GM18505 (cell line): Measurements from ENCODE around the gene RBM28.

Source experiments
- ATAC-seq: cut with Tn5 transposase; IDR thresholded peaks from one replicate; pipeline ENCODE4 v1.9.1; 2021; ENCODE audit not compliant: unreplicated experiment
- POLR2A ChIP-seq: IDR thresholded peaks from 4 replicates; pipeline ENCODE4 v1.6.1; 2011; ENCODE audit warnings: borderline replicate concordance; ENCODE audit not compliant: insufficient read depth, insufficient read length; ENCODE audit errors: extremely low read depth

Gene RBM28

DNA sequence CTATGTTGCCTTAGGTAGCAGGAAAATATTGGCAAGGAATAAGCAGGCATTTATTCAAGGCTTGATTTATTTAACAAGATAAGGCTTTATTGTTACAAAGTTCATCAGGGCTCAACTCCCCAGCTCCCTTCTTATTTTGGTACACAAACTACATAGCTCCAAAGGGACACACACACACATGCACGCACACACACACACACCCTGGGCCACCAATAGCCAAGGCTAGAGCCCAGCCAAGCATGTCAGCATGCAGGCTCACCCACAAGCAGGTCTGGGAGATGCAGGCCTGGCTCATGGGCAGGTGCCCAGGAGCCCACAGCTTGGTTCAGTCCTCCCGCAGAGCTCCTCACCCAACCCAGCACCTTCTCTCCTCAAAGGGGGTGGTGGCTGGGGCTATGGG, 79.2 kb downstream of the RBM28 start:
- TF ChIP-seq POLR2A: no peak
- no peak for ATAC-seq

DNA sequence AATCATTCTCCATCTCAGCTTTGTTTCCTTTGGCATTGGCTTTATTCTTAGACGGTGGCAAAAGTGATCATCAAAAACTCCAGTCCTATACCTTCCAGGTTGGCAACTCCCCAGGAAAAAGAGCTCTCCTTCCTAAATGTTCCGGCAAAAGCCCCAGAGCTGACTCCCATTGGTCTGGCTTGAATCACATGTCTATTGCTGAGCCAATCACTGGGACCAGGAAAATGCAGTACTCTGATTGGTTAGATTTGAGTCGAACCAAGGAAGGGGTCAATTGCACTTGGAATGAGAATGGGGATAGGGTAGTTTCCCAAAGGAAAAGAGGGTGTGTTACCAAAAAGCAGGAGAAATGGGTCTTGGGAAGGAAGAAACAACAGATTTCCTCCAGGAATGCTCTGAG, 80.3 kb downstream of the RBM28 start:
- no peak for TF ChIP-seq POLR2A
- no peak for ATAC-seq

DNA sequence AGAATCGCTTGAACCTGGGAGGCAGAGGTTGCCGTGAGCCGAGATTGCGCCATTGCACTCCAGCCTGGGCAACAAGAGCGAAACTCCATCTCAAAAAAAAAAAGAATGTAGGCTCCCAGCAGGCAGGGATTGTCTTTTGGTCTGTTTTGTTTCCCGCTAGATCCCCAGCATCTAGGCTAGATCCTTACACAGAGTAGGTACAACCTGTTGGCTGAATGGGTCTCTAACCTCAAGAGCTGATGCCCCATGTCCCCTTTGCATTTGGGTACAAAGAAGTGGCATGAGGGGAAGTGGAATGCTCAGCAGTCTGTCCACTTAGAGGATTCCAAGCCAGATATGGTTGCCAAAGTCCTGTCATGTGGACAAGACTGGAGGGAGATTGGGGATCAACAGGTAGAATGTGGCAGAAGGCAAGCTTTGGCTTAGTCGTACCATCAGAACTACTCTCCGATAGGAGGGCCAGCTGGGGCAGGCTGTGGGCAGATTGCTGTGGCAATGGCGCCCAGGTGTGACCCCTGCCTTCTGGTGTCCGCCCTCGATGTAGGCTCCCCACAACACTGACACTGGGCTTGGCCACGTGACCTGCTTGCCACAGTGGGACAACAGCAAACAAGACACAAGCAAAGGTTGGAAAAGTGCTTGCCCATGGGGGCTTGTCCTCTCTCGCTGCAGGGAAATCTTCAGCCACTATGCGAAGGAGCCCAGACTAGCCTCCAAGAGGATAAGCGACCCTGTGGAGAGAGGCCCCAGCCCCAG, 81.3 kb downstream of the RBM28 start:
- no peak for ATAC-seq
- no peak for TF ChIP-seq POLR2A

DNA sequence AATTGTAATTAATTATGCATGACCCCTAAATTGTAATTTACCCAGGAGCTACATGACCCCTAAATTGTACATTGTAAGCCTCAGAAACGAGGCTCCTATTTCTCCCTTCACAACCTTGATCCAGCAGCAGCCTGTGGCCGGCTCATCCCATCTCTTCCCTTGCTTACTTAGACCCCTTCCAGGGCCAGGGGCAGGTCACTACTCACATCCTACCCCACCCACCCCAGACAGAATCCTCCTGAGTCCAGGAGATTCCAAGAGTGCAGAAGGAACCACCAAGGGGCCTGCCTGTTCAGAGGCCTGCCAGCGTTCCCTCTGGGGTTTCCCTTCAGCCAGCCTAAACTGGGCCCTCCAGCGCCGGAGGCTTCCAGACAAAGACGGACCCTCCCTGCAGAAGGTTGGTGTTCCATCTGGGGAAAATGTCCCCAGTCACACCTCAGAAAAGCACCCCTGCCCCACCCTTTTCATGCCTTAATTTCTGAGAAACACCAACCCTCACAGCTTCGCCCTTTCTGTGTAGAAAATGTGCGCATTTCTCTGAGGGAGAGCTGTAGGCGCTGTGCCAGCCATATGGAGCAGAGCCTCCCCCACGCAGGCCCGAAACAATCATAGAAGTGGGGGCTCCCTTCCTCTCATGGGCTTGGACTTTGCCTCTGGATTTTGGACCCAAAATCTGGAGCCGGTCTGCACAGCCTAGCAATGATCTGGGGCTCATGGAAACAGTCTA, 83.5 kb downstream of the RBM28 start:
- TF ChIP-seq POLR2A: no peak
- no peak for ATAC-seq

DNA sequence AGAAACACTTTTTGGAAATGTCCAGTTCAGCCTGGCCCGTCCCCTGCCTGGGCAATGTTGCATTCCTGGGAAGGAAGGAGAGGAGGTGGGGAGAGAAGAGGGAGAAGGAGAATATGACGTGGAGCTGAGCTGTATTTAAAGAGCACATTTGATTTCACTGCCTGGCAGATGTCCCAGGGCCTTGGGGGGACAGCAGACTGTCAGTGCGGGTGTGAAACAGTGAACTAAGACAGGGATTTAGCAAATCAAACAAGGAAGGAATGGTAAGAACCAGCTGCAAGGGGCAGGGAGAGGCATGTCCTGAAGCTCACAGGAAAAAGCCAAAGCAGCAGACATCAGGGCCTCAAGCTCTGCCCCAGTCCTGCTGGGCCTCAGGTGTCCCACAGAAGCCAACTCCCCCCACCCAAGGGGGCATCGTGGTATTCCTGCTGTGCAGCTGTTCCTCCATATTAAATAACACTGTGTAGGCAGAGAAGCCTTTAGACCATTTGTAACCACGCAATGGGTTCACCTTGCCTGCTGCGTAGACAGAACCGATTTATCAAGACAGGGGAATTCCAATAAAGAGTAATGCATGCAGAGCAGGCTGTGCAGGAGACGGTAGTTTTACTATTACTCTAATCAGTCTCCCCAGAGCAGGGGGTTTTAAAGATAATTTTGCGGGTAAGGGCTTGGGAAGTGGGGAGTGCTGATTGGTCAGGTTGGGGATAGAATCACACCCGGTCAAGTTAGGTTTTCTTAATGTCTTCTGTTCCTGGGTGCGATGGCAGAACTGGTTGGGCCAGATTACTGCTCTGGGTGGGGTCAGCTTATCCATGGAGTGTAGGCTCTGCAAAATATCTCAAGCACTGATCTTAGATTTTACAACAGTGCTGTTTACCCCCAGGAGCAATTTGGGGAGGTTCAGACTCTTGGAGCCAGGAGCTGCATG, 84.3 kb downstream of the RBM28 start:
- ATAC-seq: no peak
- no peak for TF ChIP-seq POLR2A

DNA sequence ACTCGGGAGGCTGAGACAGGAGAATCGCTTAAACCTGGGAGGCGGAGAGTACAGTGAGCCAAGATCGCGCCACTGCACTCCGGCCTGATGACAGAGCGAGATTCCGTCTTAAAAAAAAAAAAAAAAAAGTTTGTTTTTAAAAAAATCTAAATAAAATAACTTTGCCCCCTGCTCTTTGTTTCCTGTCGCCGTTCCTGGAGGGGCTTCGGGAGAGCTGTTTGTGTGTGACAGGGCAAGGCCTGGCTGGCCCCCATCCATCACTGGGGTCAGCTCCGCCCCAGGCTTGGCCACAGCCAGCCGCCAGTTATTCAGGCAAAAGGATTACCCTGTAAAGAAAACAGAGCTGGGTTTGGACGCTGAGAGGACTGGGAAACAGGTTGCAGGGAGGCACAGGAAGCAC, 86.2 kb downstream of the RBM28 start:
- ATAC-seq: no peak

DNA sequence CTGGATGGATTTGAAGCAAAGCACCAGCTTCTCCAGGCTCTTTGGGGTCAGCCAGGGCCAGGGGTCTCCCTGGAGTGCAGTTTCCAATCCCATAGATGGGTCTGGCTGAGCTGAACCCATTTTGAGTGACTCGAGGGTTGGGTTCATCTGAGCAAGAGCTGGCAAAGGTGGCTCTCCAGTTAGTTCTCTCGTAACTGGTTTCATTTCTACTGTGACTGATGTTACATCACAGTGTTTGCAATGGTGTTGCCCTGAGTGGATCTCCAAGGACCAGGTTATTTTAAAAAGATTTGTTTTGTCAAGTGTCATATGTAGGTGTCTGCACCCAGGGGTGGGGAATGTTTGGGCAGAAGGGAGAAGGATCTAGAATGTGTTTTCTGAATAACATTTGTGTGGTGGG, 88.4 kb downstream of the RBM28 start:
- no peak for ATAC-seq
- no peak for TF ChIP-seq POLR2A

More for the DNA sequence above, 86.2 kb downstream of the RBM28 start:
- TF ChIP-seq POLR2A: no peak

DNA sequence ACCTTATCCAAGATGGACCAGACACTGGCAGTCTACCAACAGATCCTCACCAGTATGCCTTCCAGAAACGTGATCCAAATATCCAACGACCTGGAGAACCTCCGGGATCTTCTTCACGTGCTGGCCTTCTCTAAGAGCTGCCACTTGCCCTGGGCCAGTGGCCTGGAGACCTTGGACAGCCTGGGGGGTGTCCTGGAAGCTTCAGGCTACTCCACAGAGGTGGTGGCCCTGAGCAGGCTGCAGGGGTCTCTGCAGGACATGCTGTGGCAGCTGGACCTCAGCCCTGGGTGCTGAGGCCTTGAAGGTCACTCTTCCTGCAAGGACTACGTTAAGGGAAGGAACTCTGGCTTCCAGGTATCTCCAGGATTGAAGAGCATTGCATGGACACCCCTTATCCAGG, 89.2 kb downstream of the RBM28 start:
- no peak for TF ChIP-seq POLR2A
- no peak for ATAC-seq

DNA sequence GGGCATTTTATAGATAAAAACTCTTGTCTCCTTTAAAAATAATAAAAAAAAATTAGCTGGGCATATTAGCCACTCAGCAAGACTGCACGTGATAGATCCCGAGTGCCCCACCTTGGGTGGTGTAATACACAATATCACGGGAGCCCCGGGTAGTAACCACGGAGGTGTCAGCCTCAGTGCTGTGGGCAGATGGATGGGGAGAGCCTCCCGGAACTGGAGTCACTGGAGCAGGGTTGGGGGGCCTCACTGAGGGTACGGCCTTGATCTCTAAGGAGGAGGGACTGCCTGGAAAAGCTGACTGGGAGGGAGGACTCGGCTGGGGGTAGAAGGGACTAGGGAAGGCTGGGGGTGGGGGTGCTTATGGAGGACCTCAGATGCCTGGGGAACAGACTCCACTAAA, 90.0 kb downstream of the RBM28 start:
- no peak for ATAC-seq
- no peak for TF ChIP-seq POLR2A

DNA sequence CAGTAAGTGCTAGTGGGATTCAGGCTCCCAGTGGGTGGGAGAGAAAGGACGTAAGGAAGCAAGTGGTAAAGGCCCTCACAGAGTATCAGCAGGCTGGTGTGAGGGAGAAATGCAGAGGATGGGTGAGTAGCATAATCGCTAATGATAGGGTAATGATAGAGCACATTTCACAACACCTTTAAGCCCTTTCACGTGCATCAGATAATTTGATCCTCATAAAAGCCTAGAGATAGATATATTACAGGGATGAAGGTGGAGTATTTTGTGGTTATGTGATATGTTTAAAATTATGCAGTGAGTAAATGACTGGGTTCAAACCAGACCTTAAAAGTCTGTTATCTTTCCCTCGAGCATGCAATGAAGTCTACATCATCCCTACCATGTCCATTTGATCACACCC, 92.4 kb downstream of the RBM28 start:
- no peak for ATAC-seq
- TF ChIP-seq POLR2A: no peak
